Measurements from ENCODE around the gene CDH15.

The CDH15 gene

GRCh38 chr16:89171216-89172170, at the start of gene CDH15:
Gene CDH15 (plus strand): TSS chr16:89171748. CDS start chr16:89171832, 84 bp downstream.
- no peak for TF ChIP-seq CTCF (IDR thresholded peaks at IDR 0.05; ENCODE audit: control insufficient read depth, insufficient read depth, low read depth, low read length, missing control alignments)
- H3K4me3 ChIP-seq (ENCODE audit: control insufficient read depth, low read depth, low read length) = no peak within 1 kb of the TSS
- DNase-seq (ENCODE audit: low read depth) = peak; percentile 8

- DNase-seq (ENCODE audit: low read depth) = no peak
- no peak for TF ChIP-seq CTCF (IDR thresholded peaks at IDR 0.05; ENCODE audit: control insufficient read depth, insufficient read depth, low read depth, low read length, missing control alignments)
- H3K4me3 ChIP-seq (ENCODE audit: control insufficient read depth, low read depth, low read length) = no peak overlapping the region
Observed at GRCh38 chr16:89122322-89122851, 49.2 kb upstream of the CDH15 start.

GRCh38 chr16:89123001-89123830, 48.3 kb upstream of the CDH15 start:
- TF ChIP-seq CTCF (IDR thresholded peaks at IDR 0.05; ENCODE audit: control insufficient read depth, insufficient read depth, low read depth, low read length, missing control alignments) = no peak
- DNase-seq (ENCODE audit: low read depth) = no peak
- H3K4me3 ChIP-seq (ENCODE audit: control insufficient read depth, low read depth, low read length) = no peak overlapping the region

- no peak for TF ChIP-seq CTCF (IDR thresholded peaks at IDR 0.05; ENCODE audit: control insufficient read depth, insufficient read depth, low read depth, low read length, missing control alignments)
- DNase-seq (ENCODE audit: low read depth) = no peak
- H3K4me3 ChIP-seq (ENCODE audit: control insufficient read depth, low read depth, low read length) = no peak overlapping the region
Observed at GRCh38 chr16:89123831-89124100, 47.8 kb upstream of the CDH15 start.

GRCh38 chr16:89129378-89129777, 42.2 kb upstream of the CDH15 start:
- DNase-seq (ENCODE audit: low read depth) = no peak
- TF ChIP-seq CTCF (IDR thresholded peaks at IDR 0.05; ENCODE audit: control insufficient read depth, insufficient read depth, low read depth, low read length, missing control alignments) = no peak
- no peak overlapping the region for H3K4me3 ChIP-seq (ENCODE audit: control insufficient read depth, low read depth, low read length)

- DNase-seq (ENCODE audit: low read depth) = no peak
- TF ChIP-seq CTCF (IDR thresholded peaks at IDR 0.05; ENCODE audit: control insufficient read depth, insufficient read depth, low read depth, low read length, missing control alignments) = no peak
- H3K4me3 ChIP-seq (ENCODE audit: control insufficient read depth, low read depth, low read length) = no peak overlapping the region
Observed at GRCh38 chr16:89130448-89130847, 41.1 kb upstream of the CDH15 start.
